Endothelial cell (in vitro differentiated cells): ENCODE measurements around the gene PDE6B. TPM values are rescaled to one million over a fixed set of nuclear protein-coding genes. Genes with fewer than 3 reads are reported as not detected.
A peak's percentile ranks its signal among the peaks of the same experiment; 100 is the strongest.

Source experiments
- DNase-seq: peaks from one replicate; pipeline ENCODE4 v3.0.0; 2021; ENCODE audit warnings: low spot score
- H3K27ac Mint-ChIP-seq: one replicate; pipeline ENCODE4 v1.8.0; 2021; ENCODE audit warnings: mixed read lengths, inconsistent platforms; ENCODE audit not compliant: unreplicated experiment
- H3K27me3 Mint-ChIP-seq: one replicate; pipeline ENCODE4 v1.8.0; 2021; ENCODE audit warnings: mild to moderate bottlenecking, moderate library complexity, mixed read lengths, inconsistent platforms; ENCODE audit not compliant: unreplicated experiment
- H3K36me3 Mint-ChIP-seq: one replicate; pipeline ENCODE4 v1.8.0; 2021; ENCODE audit warnings: mild to moderate bottlenecking, low read depth, mixed read lengths, inconsistent platforms; ENCODE audit not compliant: unreplicated experiment
- H3K4me1 Mint-ChIP-seq: one replicate; pipeline ENCODE4 v1.8.0; 2021; ENCODE audit warnings: mild to moderate bottlenecking, mixed read lengths, inconsistent platforms; ENCODE audit not compliant: unreplicated experiment
- H3K4me3 Mint-ChIP-seq: one replicate; pipeline ENCODE4 v1.8.0; 2021; ENCODE audit warnings: mild to moderate bottlenecking, mixed read lengths, inconsistent platforms; ENCODE audit not compliant: unreplicated experiment
- H3K9me3 Mint-ChIP-seq: one replicate; pipeline ENCODE4 v1.8.0; 2021; ENCODE audit warnings: mixed read lengths, inconsistent platforms; ENCODE audit not compliant: unreplicated experiment
- total RNA-seq: library from RNA; stranded (reverse); fragmentation: NEBNext Ultra II Directional; extraction: Animal tissue kit (Norgen Biotek cat#: 25700); gene quantifications from one replicate; pipeline ENCODE4 v1.2.1, GENCODE V29; 2021; ENCODE audit not compliant: unreplicated experiment
- TF ChIP-seq, protein P1 (sequence below): fragments of 200-600 bp; sonication (generic); IDR thresholded peaks from one replicate; pipeline ENCODE4 v1.5.0; 2021; ENCODE audit warnings: antibody characterized with exemption; ENCODE audit not compliant: unreplicated experiment

The PDE6B gene
- total RNA-seq, 1 donor from 2014 or later, result 5.1 TPM

GRCh38 chr4:609400-610050 lies 15.8 kb upstream of the PDE6B start:
- no peak for DNase-seq
- peaks cover 3% of the 10 kb centered on the region for H3K9me3 Mint-ChIP-seq
- no peaks in the 10 kb centered on the region for H3K4me1 Mint-ChIP-seq
- H3K4me3 Mint-ChIP-seq, result peak overlapping the region; percentile 16
- TF ChIP-seq, protein P1, sequence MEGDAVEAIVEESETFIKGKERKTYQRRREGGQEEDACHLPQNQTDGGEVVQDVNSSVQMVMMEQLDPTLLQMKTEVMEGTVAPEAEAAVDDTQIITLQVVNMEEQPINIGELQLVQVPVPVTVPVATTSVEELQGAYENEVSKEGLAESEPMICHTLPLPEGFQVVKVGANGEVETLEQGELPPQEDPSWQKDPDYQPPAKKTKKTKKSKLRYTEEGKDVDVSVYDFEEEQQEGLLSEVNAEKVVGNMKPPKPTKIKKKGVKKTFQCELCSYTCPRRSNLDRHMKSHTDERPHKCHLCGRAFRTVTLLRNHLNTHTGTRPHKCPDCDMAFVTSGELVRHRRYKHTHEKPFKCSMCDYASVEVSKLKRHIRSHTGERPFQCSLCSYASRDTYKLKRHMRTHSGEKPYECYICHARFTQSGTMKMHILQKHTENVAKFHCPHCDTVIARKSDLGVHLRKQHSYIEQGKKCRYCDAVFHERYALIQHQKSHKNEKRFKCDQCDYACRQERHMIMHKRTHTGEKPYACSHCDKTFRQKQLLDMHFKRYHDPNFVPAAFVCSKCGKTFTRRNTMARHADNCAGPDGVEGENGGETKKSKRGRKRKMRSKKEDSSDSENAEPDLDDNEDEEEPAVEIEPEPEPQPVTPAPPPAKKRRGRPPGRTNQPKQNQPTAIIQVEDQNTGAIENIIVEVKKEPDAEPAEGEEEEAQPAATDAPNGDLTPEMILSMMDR, result no peak
- peaks cover 2% of the 10 kb centered on the region for H3K27me3 Mint-ChIP-seq
- peaks cover 5% of the 10 kb centered on the region for H3K36me3 Mint-ChIP-seq
- peak overlapping the region; percentile 8 for H3K27ac Mint-ChIP-seq

DNA sequence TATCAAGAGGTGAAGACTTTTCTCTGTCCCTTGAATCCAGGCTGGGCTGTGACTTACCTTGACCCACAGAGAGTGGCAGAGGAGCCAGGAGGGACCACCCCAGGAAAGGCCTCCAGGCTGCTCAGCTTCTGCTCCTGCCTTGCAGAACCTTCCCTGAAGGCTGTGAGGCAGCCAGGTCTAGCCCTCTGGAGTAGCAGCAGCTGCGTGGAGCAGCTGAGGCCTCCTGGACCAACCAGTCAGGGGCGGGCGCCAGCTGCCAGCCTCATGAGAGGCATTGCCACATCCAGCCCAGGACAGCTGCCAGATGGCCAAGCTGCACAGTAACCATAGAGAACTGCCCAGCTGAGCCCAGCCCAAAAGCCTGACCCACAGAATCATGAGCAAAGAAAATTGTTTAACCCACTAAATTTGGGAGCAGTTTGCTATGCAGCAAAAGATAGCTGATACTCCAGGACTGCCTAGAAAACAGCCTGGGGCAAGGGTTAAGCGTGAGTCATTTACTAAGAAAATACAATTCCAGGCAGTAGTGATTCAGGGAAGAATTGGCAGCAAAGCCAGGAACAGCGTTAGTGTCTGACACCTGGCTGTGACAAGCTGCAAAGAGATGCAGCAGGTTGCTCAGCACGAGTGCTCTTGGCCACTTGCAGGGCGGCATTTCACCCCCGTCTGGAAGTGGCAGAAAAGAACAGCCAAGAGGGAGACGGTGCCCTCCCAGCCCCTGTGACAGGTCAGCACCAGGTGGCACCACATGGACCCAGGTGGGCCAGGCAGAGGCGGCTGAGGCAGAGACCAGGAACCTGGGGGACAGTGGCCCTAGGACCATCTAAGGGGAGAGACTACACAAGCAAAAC lies 14.7 kb upstream of the PDE6B start:
- TF ChIP-seq, protein P1, result no peak
- Mint-ChIP-seq H3K4me3 (no peak overlapping the region), H3K27me3 (peaks cover 2% of the 10 kb centered on the region), H3K36me3 (peaks cover 5% of the 10 kb centered on the region), H3K4me1 (peaks cover 6% of the 10 kb centered on the region), H3K27ac (no peak overlapping the region), H3K9me3 (peaks cover 3% of the 10 kb centered on the region)
- DNase-seq, result no peak

- Mint-ChIP-seq H3K27me3 (peaks cover 2% of the 10 kb centered on the region), H3K27ac (no peak overlapping the region), H3K4me3 (no peak overlapping the region), H3K4me1 (peaks cover 16% of the 10 kb centered on the region), H3K36me3 (peaks cover 5% of the 10 kb centered on the region), H3K9me3 (peaks cover 3% of the 10 kb centered on the region)
- no peak for DNase-seq
- TF ChIP-seq, protein P1, result no peak
Measured at GRCh38 chr4:612052-612748, 13.2 kb upstream of the PDE6B start.

- Mint-ChIP-seq H3K36me3 (peaks cover 5% of the 10 kb centered on the region), H3K27ac (no peak overlapping the region), H3K4me3 (no peak overlapping the region), H3K27me3 (peaks cover 2% of the 10 kb centered on the region), H3K9me3 (peaks cover 3% of the 10 kb centered on the region), H3K4me1 (peaks cover 16% of the 10 kb centered on the region)
- TF ChIP-seq, protein P1, result no peak
- DNase-seq, result no peak
Measured at GRCh38 chr4:612749-613125, 12.6 kb upstream of the PDE6B start.
